Activated CD4-positive, alpha-beta T cell treated with anti-CD3 and anti-CD28 coated beads for 24 hours (primary cell): ENCODE data around the gene NCEH1.
"Not testable (repeated sequence)": the region's sequence is repeated elsewhere in the genome, so short reads cannot be mapped to it uniquely, and the experiment has no call there.

Experiments used
- DNase-seq, 2 donors: peaks; one replicate each; pipeline ENCODE4 v3.0.0-alpha.2; 2020; ENCODE audit warnings: low read depth in 2 of 2

NCEH1 gene

DNA sequence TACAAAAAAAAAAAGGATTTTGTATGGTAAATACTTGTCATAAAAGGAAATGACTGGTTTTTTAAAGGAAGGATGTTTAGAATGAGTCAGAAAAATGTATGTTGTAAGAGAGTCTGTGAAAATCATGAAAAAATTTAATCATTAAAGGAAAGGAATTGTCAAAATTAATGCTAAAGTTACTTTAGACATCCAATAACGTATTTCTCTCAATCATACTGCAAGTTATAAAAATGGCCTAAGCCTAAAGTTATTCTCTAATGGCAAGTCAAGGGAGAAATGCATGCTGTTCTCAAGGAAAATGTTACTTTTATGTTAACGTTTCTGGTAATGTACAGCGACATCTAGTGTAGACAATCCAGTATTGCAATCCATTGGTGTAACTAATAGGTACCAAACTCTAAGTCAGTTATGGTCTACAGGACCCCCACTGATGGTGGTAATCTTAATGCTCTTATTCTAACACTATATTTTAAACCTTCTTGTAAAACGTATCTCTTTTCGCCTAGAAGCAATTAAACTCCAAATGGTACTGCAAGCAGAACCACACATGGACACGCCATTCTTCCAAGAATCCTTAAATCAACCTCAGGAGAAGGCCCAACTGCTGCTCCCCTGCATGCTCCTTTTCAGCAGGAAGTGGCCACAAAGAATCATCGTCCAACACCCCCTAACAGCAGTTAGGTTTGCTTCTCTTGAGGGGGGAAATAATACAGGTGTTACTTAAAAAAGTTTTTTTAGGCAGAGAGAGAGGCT, 35.2 kb downstream of the NCEH1 start:
- peak in 1 of 2 donors; percentile 7 for DNase-seq

- DNase-seq: peak; percentile 39 to 56
Observed at GRCh38 chr3:172673210-172673679, 37.6 kb downstream of the NCEH1 start.

- no peak for DNase-seq
Observed at GRCh38 chr3:172669021-172669420, 41.8 kb downstream of the NCEH1 start.

- peak; percentile 60 to 71 for DNase-seq
Observed at GRCh38 chr3:172666873-172667694, 43.8 kb downstream of the NCEH1 start.

GRCh38 chr3:172666181-172666872, 44.5 kb downstream of the NCEH1 start:
- no peak for DNase-seq

- not testable (repeated sequence) for DNase-seq
Observed at GRCh38 chr3:172665510-172665909, 45.4 kb downstream of the NCEH1 start.

DNA sequence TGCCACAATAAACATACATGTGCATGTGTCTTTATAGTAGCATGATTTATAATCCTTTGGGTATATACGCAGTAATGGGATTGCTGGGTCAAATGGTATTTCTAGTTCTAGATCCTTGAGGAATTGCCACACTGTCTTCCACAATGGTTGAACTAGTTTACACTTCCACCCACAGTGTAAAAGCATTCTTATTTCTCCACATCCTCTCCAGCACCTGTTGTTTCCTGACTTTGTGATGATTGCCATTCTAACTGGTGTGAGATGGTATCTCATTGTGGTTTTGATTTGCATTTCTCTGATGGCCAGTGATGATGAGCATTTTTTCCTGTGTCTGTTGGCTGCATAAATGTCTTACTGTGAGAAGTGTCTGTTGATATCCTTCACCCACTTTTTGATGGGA, 50.4 kb downstream of the NCEH1 start:
- DNase-seq: not testable (repeated sequence)

GRCh38 chr3:172659246-172660002, 51.4 kb downstream of the NCEH1 start:
- DNase-seq: no peak

DNA sequence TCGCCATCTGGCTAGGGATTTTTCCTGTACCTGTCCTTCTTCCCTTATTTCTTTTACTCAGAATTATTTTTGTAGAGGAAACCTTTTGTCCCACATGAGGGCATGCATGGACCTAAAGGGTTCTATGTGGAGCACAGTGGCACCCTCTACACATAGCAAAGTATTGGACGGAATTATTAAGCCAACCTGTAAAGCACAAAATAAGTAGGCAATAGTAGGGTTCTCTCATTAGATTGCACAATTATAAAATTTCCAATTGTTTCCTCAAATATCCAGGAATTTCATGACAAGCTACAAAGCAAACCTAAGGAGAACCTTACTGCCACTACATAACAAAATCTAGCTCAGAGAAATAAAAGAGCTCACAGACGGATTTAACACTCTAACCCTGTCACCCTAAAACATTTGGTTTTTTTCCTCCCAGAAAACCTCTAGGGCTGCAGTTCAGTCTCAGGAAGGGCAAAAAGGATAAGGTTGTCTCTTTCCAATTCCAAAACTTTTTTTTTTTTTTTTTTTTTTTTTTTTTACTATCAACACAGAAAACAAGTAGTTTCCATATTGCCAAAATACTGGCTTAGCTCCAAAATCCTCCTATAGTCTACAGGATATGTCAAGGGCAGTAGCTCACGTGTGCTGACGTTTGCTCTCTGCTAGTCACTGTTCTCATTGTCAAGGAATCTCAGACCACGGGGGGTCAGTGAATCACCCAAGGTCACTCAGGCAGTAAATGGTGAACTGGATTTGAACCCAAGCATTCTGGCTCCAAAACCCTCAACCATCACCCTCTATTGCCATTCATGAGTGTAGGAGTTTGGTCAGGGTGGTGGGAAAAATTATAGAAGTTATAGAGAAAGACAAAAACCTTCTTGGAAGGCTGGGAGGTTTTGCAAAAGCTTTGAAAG, 52.3 kb downstream of the NCEH1 start:
- no peak for DNase-seq

GRCh38 chr3:172656602-172657001, 54.3 kb downstream of the NCEH1 start:
- DNase-seq: no peak

GRCh38 chr3:172655388-172655787, 55.5 kb downstream of the NCEH1 start:
- DNase-seq: no peak

GRCh38 chr3:172654470-172654869, 56.4 kb downstream of the NCEH1 start:
- DNase-seq: no peak

DNA sequence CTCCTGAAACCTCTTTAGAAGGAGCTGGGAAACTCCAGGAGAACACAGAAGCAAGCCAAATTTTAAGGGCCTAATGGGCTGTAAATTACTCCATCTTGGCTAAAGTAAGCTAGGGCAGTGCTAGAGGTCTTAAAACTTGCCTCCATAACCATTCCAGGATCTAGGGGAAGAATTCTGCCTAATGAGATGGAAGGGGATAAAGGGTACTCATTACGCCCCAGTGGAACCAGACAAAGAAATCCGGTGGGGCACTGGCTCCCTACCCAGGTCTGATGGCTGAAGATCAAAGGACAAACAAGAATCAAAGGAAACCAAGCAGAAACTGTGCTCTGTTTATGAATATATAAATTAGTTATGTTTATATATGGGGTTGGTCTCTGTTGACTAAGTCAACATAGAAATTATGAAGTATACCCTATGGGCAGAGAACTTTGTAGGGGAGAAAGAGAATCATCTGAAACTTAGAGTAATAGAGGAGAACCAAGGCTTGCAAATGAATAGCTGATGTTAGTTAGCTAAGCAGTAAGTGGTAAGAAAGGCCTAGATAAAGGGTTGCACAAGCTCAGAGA, 57.8 kb downstream of the NCEH1 start:
- DNase-seq: no peak

- no peak for DNase-seq
Observed at GRCh38 chr3:172651936-172652625, 58.8 kb downstream of the NCEH1 start.

DNA sequence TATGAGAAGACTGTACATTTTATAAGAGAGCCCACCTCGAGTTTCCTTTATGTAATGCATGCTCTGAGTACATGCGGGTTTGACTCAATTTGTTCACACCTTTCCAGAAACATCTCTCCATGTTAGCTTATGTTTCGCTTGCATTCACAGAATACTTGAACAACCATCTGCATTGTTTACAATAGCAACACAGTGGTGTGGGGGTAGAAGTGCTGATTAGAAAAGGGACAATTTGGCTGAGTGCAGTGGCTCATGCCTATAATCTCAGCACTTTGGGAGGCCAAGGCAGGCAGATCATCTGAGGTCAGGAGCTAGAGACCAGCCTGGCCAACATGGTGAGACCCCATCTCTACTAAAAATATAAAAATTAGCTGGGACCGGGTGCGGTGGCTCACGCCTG, 60.9 kb downstream of the NCEH1 start:
- no peak for DNase-seq

DNA sequence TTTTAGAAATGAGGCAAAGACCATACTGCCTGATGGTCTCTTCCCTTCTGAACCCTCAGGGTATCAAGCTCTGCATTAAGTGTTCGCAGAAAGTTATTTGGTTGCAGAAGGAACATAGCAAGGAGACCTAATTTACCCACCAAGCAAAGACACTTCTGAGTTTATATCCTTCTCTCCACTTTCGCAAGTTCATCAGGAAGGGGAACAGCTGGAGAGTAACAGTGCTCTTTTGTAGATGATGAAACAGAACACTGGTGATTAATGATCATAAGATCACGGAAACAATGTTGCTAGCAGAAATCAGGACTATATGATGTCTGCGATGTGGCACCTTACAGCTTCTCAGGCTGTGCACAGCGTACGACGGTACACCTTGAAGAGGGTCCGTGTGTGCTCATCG, 62.1 kb downstream of the NCEH1 start:
- DNase-seq: no peak

DNA sequence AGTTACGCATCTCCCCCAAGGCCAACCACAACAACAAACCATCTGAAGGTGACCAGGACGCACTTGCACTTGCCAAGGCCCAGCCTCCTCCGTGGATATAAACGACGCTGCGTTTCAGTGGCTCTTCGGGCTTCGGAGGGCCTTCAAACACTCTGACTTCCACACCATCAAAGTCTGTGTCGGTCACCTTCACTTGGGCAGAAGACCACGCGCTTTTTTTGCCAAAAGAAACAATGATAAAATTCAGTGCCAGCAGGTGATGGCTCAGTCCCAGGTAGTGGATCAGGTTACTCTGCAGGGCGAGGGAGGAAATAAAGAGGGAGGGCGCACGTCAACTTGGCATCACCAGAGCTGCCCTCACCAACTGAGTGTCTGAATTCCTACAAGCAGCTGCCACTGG, 63.0 kb downstream of the NCEH1 start:
- no peak for DNase-seq

DNA sequence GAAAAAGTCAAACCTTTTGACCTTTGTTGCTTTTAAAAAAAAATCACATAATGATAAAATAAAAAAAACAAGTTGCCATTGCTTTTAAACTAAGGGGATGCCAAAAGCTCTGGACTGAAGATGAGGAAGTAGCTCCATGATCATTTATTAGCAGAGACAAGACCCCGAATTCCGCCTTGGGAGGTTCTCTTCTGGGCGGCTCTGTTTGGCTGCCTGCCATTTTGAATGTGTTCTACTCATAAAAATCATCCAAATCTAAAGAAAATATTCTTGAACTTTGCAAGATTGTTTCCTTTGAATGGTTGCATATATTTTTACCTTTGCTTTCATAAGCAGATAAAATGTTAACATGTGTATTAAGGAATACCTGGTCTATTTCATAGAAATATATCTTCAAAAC, 63.8 kb downstream of the NCEH1 start:
- DNase-seq: no peak

DNA sequence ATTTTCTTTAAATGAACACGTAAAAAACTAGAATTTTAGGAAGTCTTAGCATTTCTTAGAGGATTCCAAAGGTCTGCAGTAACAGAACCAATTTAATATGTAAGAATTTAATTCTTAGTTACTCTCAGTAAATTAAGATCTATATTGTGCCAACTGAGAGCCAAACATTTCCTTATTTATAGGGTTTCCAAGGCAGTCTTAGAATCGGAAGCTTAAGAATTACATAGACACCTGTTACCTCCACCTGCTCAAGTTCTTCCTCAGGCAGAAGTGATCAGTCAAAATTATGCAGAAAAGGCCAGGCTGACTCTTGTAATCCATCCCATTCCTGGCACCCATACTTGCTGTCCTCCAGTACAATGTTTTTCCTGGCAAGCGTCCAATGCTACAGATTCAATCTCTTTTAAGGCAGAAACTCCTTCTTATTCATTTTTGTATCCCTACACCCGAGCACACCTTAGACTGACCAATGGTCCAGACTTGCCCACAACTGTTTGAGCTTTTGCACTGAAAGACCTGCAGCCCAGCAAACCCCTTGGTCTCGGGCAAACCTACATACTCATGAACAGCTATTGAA, 64.3 kb downstream of the NCEH1 start:
- no peak for DNase-seq
